Testis (tissue), 2 donors: Measurements from ENCODE around the gene NOS1AP.

ENCODE experiments used
- POLR2A ChIP-seq: fragments of 450-650 bp; IDR thresholded peaks from one replicate; pipeline ENCODE4 v1.6.1; 2017; ENCODE audit warnings: antibody characterized with exemption, mild to moderate bottlenecking, moderate library complexity
- TF ChIP-seq, protein P1 (sequence below), 3 experiments: fragments of 450-650 bp in 2 of 3; fragments of 200-600 bp in 1 of 3; sonication (generic) in 1 of 3; IDR thresholded peaks; one replicate each; pipeline ENCODE4 v1.5.1; 2016 to 2019; ENCODE audit warnings: antibody characterized with exemption in 3 of 3, mild to moderate bottlenecking in 2 of 3, moderate library complexity in 1 of 3

DNA sequence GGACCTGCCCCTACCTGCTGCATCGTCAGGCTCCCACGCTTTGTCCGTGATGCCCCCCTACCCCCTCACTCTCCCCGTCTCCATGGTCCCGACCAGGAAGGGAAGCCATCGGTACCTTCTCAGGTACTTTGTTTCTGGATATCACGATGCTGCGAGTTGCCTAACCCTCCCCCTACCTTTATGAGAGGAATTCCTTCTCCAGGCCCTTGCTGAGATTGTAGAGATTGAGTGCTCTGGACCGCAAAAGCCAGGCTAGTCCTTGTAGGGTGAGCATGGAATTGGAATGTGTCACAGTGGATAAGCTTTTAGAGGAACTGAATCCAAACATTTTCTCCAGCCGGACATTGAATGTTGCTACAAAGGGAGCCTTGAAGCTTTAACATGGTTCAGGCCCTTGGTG, 298.3 kb downstream of the NOS1AP start:
- TF ChIP-seq, protein P1, sequence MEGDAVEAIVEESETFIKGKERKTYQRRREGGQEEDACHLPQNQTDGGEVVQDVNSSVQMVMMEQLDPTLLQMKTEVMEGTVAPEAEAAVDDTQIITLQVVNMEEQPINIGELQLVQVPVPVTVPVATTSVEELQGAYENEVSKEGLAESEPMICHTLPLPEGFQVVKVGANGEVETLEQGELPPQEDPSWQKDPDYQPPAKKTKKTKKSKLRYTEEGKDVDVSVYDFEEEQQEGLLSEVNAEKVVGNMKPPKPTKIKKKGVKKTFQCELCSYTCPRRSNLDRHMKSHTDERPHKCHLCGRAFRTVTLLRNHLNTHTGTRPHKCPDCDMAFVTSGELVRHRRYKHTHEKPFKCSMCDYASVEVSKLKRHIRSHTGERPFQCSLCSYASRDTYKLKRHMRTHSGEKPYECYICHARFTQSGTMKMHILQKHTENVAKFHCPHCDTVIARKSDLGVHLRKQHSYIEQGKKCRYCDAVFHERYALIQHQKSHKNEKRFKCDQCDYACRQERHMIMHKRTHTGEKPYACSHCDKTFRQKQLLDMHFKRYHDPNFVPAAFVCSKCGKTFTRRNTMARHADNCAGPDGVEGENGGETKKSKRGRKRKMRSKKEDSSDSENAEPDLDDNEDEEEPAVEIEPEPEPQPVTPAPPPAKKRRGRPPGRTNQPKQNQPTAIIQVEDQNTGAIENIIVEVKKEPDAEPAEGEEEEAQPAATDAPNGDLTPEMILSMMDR (IDR thresholded peaks at IDR 0.05): no peak
- TF ChIP-seq POLR2A: no peak
